Regular cardiac myocyte (primary cell): Measurements from ENCODE around the gene MRGPRE. TPM values are rescaled to one million over a fixed set of nuclear protein-coding genes. Genes with fewer than 3 reads are reported as not detected.

Source experiments
- total RNA-seq: library from RNA; depleted of rRNA; stranded (reverse); fragments of >200 nt; gene quantifications from 2 replicates; pipeline ENCODE4 v1.2.3, GENCODE V29; 2014

The MRGPRE gene, protein sequence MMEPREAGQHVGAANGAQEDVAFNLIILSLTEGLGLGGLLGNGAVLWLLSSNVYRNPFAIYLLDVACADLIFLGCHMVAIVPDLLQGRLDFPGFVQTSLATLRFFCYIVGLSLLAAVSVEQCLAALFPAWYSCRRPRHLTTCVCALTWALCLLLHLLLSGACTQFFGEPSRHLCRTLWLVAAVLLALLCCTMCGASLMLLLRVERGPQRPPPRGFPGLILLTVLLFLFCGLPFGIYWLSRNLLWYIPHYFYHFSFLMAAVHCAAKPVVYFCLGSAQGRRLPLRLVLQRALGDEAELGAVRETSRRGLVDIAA
- total RNA-seq = not detected in 2 replicates

GRCh38 chr11:3231851-3232744 lies at the start of gene MRGPRE:
TSS of gene MRGPRE (minus strand) at chr11:3232417. CDS start at chr11:3228799, 3,618 bp downstream.

DNA sequence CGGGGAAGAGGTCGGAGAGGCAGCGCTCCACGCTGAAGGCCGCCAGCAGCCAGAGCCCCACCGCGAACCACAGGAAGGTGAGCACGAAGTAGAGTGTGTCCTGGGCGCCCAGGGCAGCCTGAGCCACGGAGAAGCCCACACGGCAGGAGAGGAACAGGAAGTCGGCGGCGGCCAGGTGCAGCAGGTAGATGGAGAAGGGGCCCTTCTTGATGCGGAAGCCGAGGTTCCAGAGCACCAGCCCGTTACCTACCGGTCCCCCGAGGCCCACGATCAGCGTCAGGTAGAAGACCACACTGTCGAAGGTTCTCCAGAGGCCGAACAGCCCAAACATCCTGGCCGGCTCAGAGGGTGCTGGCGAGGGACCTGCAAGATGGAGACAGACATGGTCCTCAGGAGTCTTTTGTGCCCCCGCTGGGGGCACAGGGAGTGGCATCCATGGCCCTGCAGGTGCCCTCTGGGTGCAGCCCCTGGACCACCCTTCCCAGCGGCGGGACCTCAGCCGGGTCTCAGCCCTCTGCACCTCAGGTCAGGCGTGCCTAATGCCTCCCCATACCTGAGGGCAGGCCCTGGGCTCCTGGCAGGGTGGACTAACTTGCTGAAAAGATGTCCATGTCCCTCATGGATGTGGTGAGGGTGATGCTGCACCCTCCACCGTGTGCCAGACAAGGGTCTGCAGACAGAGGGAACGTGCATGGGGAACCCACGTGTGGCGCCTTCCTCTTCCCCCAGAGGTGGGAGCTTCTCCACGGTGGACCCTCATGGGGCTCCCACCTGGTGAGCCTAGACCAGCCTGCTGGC lies 13.5 kb downstream of the MRGPRE start, which contains the start of gene MRGPRG:
Gene MRGPRG (minus strand): TSS at position 331 of the 798 bp plus-strand sequence. CDS start 0 bp downstream, at position 331.

Other genes with a start within 250 kb of the MRGPRE start
- 91.9 and 153 TPM in 2 replicates for gene NAP1L4, start 240.1 kb downstream of the MRGPRE start, total RNA-seq
- 65.1 and 70.0 TPM in 2 replicates for gene CARS1, start 175.0 kb downstream of the MRGPRE start, total RNA-seq
- 29.7 and 35.5 TPM in 2 replicates for gene OSBPL5, start 67.1 kb downstream of the MRGPRE start, total RNA-seq
- gene MRGPRG, start 13.6 kb downstream of the MRGPRE start, total RNA-seq = not detected in 2 replicates
- 16.7 and 21.1 TPM in 2 replicates for gene ZNF195, start 146.7 kb upstream of the MRGPRE start, total RNA-seq